Endothelial cell of umbilical vein (primary cell): Measurements from ENCODE around the gene CAND1. TPM values are rescaled to one million over a fixed set of nuclear protein-coding genes. Genes with fewer than 3 reads are reported as not detected.

Experiments used
- BruUV-seq: library from RNA; stranded (reverse); fragments of 400-500 nt; replicated peaks from 2 replicates; lab custom pipeline; 2021; lab: Mats Ljungman, UMichigan
- CTCF ChIA-PET: fragments of 300-600, 350-600 bp; sonication (Branson Sonifier 250); formaldehyde crosslinking; loops from one replicate; lab custom pipeline; 2021; ENCODE audit warnings: antibody characterized with exemption, inconsistent platforms; lab: Charles Lee
- POLR2A ChIA-PET: fragments of 300-600, 350-600 bp; sonication (Branson Sonifier 250); formaldehyde crosslinking; loops from one replicate; lab custom pipeline; 2021; ENCODE audit warnings: antibody characterized with exemption, inconsistent platforms; lab: Charles Lee
- DNase-seq: peaks from one replicate; pipeline ENCODE4 v3.0.0-alpha.2; 2011; ENCODE audit warnings: low read depth, low spot score
- FAIRE-seq: peaks from 2 replicates; lab custom pipeline; 2011; peaks lifted over from hg19 to GRCh38; lab: Jason Lieb, UNC
- H2AFZ ChIP-seq: 2 replicates; pipeline ENCODE4 v1.6.0; 2012; ENCODE audit warnings: low read depth, low read length, control low read depth, inconsistent platforms
- H3K27ac ChIP-seq: 2 replicates; pipeline ENCODE4 v1.5.1; 2011; ENCODE audit warnings: low read depth, mild to moderate bottlenecking, control low read depth, low read length, moderate library complexity; ENCODE audit not compliant: insufficient read depth
- H3K27me3 ChIP-seq, 2 experiments: 2 replicates each; pipeline versions ENCODE4 v1.6.0 to v1.6.1; 2011; ENCODE audit warnings: low read length in 2 of 2, mixed read lengths in 1 of 2; ENCODE audit not compliant: control insufficient read depth in 2 of 2, insufficient read depth in 2 of 2
- H3K36me3 ChIP-seq, 2 experiments: 2 replicates in 1 of 2; 3 replicates in 1 of 2; pipeline ENCODE4 v1.5.1; 2011; ENCODE audit warnings: low read length in 2 of 2, mild to moderate bottlenecking in 1 of 2, moderate library complexity in 1 of 2; ENCODE audit not compliant: control insufficient read depth in 2 of 2, insufficient read depth in 2 of 2; ENCODE audit errors: extremely low read depth in 1 of 2
- H3K4me1 ChIP-seq: 3 replicates; pipeline ENCODE4 v1.5.1; 2011; ENCODE audit warnings: mild to moderate bottlenecking, low read length; ENCODE audit not compliant: control insufficient read depth, insufficient read depth; ENCODE audit errors: extremely low read depth
- H3K4me2 ChIP-seq: 2 replicates; pipeline ENCODE4 v1.6.1; 2011; ENCODE audit warnings: low read length, control low read depth, mixed read lengths; ENCODE audit not compliant: insufficient read depth
- H3K4me3 ChIP-seq, 3 experiments: fragments of 200-600 bp in 1 of 3; sonication (generic), shearing (Covaris generic) in 1 of 3; replicated peaks in 1 of 3; 2 replicates each; pipeline ENCODE4 v1.5.1; 2011 to 2016; ENCODE audit warnings: control low read depth in 3 of 3, low read length in 3 of 3, mild to moderate bottlenecking in 2 of 3, inconsistent platforms in 1 of 3, low read depth in 1 of 3, moderate library complexity in 1 of 3; ENCODE audit not compliant: insufficient read depth in 1 of 3
- H3K79me2 ChIP-seq: 2 replicates; pipeline ENCODE4 v1.6.0; 2012; ENCODE audit warnings: low read length, inconsistent platforms; ENCODE audit not compliant: control insufficient read depth, insufficient read depth
- H3K9ac ChIP-seq: replicated peaks from 2 replicates; pipeline ENCODE3; 2011; ENCODE audit warnings: low read length, control low read depth; ENCODE audit not compliant: insufficient read depth; ENCODE audit errors: extremely low read depth
- H3K9me1 ChIP-seq: replicated peaks from 3 replicates; pipeline ENCODE4 v1.6.0; 2011; ENCODE audit warnings: mild to moderate bottlenecking, low read length; ENCODE audit not compliant: control insufficient read depth, insufficient read depth; ENCODE audit errors: extremely low read depth
- H3K9me3 ChIP-seq: replicated peaks from 2 replicates; pipeline ENCODE4 v1.5.1; 2012; ENCODE audit warnings: low read length, inconsistent platforms; ENCODE audit not compliant: control insufficient read depth, insufficient read depth
- H4K20me1 ChIP-seq: replicated peaks from 2 replicates; pipeline ENCODE3; 2011; ENCODE audit warnings: mild to moderate bottlenecking, low read length; ENCODE audit not compliant: control insufficient read depth, insufficient read depth; ENCODE audit errors: extremely low read depth
- CTCF ChIP-seq, 2 donors: IDR thresholded peaks; 1 replicate in 1 of 2; 2 replicates in 1 of 2; pipeline ENCODE4 v1.5.1; 2011; ENCODE audit warnings: low read length in 2 of 2, mild to moderate bottlenecking in 2 of 2, moderate library complexity in 2 of 2, control low read depth in 1 of 2, inconsistent platforms in 1 of 2, low read depth in 1 of 2; ENCODE audit not compliant: insufficient read depth in 1 of 2; ENCODE audit errors: extremely low read depth in 1 of 2
- EZH2 ChIP-seq: IDR thresholded peaks from 2 replicates; pipeline ENCODE4 v1.6.1; 2012; ENCODE audit warnings: borderline replicate concordance, low read depth, mild to moderate bottlenecking, moderate library complexity, low read length, inconsistent platforms; ENCODE audit not compliant: severe bottlenecking
- FOS ChIP-seq: IDR thresholded peaks from 2 replicates; pipeline ENCODE4 v1.6.1; 2011; ENCODE audit warnings: mild to moderate bottlenecking, low read length, moderate library complexity, borderline replicate concordance; ENCODE audit not compliant: insufficient read depth
- GATA2 ChIP-seq: IDR thresholded peaks from 2 replicates; pipeline ENCODE4 v1.7.0; 2011; ENCODE audit warnings: low read depth, mild to moderate bottlenecking, moderate library complexity, mixed read lengths, low read length; ENCODE audit not compliant: insufficient read length, insufficient read depth
- JUN ChIP-seq: IDR thresholded peaks from 2 replicates; pipeline ENCODE4 v1.6.1; 2011; ENCODE audit warnings: borderline replicate concordance, low read depth; ENCODE audit not compliant: insufficient read length, insufficient read depth
- MYC ChIP-seq: IDR thresholded peaks from one replicate; pipeline ENCODE4 v1.6.1; 2011; ENCODE audit warnings: mild to moderate bottlenecking, low read depth, low read length
- POLR2A ChIP-seq: IDR thresholded peaks from 2 replicates; pipeline ENCODE4 v1.6.1; 2012; ENCODE audit warnings: low read depth, mild to moderate bottlenecking, control low read depth, low read length
- POLR2AphosphoS5 ChIP-seq: IDR thresholded peaks from 2 replicates; pipeline ENCODE4 v1.6.1; 2012; ENCODE audit warnings: low read depth, mild to moderate bottlenecking, control low read depth, low read length, moderate library complexity; ENCODE audit not compliant: insufficient read depth
- dilution Hi-C: fragments of 300-500 bp; cut with MboI; formaldehyde crosslinking; loops from one replicate; pipeline ENCODE4 v1.15.0; 2019; ENCODE audit warnings: low sequenced_read_pairs; ENCODE audit not compliant: extremely low pct_ligation_motif_present
- intact Hi-C: fragments of 100-400 bp; cut with micrococcal nuclease; formaldehyde crosslinking; loops from one replicate; pipeline ENCODE4 v1.10.0; 2022
- polyA plus RNA-seq, 4 experiments: library from polyadenylated mRNA; depleted of rRNA in 3 of 4; stranded (reverse) in 3 of 4; unstranded in 1 of 4; fragments of >200 nt; gene quantifications; 2 replicates each; pipeline versions ENCODE4 v1.2.1 to v1.2.3, GENCODE V29; 2011 to 2012; ENCODE audit warnings: missing spikeins in 1 of 4
- total RNA-seq: library from RNA; stranded (reverse); gene quantifications from 2 replicates; pipeline ENCODE4 v1.2.3, GENCODE V29; 2021
- TF ChIP-seq, protein P1 (sequence below): IDR thresholded peaks from 2 replicates; pipeline ENCODE4 v1.6.1; 2011; ENCODE audit not compliant: insufficient read depth, insufficient read length

CAND1 gene
- total and polyA plus RNA-seq, 2 donors (not counting 3 experiments of a cell fraction or from before 2014, with no cell fraction given): 28.3 to 128 TPM

DNA sequence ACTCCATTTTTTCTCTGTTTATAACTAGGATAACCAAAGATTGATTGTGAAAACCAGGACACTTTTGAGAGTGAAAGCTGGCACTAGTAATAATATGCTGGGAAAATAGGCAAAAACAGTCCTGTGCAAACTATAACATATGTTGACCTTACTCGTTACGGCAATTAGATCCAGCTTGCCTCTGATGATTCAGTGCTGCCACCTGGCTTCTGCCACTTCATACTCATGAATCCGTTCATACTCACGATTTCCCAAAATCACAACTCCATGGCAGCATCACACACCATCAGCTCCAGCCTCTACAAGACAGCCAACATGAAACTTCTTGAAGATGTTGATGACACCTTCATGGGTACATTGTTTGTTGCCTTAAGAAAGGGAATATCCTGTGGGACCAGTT lies 49.1 kb upstream of the CAND1 start:
- no peak overlapping the region for H3K4me3 ChIP-seq
- H3K4me2 ChIP-seq: no peak overlapping the region
- H3K27ac ChIP-seq: no peak overlapping the region
- no peak overlapping the region for H2AFZ ChIP-seq
- H3K9me3 ChIP-seq: no peaks in the 10 kb centered on the region
- DNase-seq (no peak), FAIRE-seq (no peak)
- TF ChIP-seq JUN (no peak), MYC (no peak), POLR2AphosphoS5 (no peak), EZH2 (no peak), GATA2 (no peak), POLR2A (no peak)
- TF ChIP-seq, protein P1, sequence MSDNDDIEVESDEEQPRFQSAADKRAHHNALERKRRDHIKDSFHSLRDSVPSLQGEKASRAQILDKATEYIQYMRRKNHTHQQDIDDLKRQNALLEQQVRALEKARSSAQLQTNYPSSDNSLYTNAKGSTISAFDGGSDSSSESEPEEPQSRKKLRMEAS: no peak
- no peaks in the 10 kb centered on the region for H3K9me1 ChIP-seq
- no peak overlapping the region for H3K9ac ChIP-seq
- ChIA-PET CTCF (no interaction called here), POLR2A (no interaction called here)
- H3K4me1 ChIP-seq: no peaks in the 10 kb centered on the region
- no peaks in the 10 kb centered on the region for H3K36me3 ChIP-seq
- intact Hi-C loops: no loop called here
- no peaks in the 10 kb centered on the region for H3K79me2 ChIP-seq
- dilution Hi-C loops: no loop called here
- no peaks in the 10 kb centered on the region for H4K20me1 ChIP-seq
- H3K27me3 ChIP-seq: no peaks in the 10 kb centered on the region
- BruUV-seq: no TSS peak

DNA sequence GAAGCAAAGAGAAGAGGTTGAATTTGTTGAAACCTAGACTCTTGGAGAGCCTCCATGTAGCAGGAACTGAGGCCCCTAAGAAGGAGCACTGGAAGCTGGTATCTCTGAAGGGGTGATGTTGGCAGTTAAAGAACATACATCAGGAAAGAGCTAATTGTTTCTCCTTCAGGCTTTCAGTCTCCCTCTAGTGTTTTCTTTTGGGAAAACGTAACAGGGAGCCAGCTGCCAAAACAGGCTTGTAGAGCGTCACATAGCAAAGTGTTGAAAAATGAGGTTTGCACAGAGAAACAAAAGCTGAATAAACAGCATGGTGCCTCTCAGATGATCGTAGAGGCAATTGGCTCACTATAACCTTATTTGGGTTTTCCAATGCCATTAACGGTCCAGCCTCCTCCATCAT lies 46.9 kb upstream of the CAND1 start:
- Histone ChIP-seq H3K36me3 (no peaks in the 10 kb centered on the region), H3K79me2 (no peaks in the 10 kb centered on the region), H3K4me3 (no peak overlapping the region), H3K4me1 (no peaks in the 10 kb centered on the region), H3K9me3 (no peaks in the 10 kb centered on the region), H4K20me1 (no peaks in the 10 kb centered on the region), H3K9me1 (no peaks in the 10 kb centered on the region), H3K9ac (no peak overlapping the region), H3K27ac (no peak overlapping the region), H3K27me3 (no peaks in the 10 kb centered on the region), H3K4me2 (no peak overlapping the region), H2AFZ (no peak overlapping the region)
- CTCF ChIA-PET: interaction anchor here (1.0 kb wide), 1 partner anchor 61 kb away, joined by 4 read pairs; no protein-coding TSS in a partner anchor
- POLR2A ChIA-PET: no interaction called here
- dilution Hi-C loops: no loop called here
- BruUV-seq: no TSS peak
- FAIRE-seq (no peak), DNase-seq (no peak)
- intact Hi-C loops: no loop called here
- TF ChIP-seq GATA2 (no peak), MYC (no peak), CTCF (IDR thresholded peaks at IDR 0.05; ENCODE audit: extremely low read depth in 1 of 2, insufficient read depth in 1 of 2, low read depth in 1 of 2, low read length in 2 of 2) (no peak), POLR2AphosphoS5 (no peak), EZH2 (no peak), JUN (no peak), POLR2A (no peak), FOS (no peak)
- TF ChIP-seq, protein P1: no peak
